Panc1 (cell line): ENCODE measurements around the gene CNTNAP1. TPM values are rescaled to one million over a fixed set of nuclear protein-coding genes. Genes with fewer than 3 reads are reported as not detected.

ENCODE experiments used
- ATAC-seq: fragments of 200-7000 bp; cut with Tn5 transposase; 2 replicates; pipeline ENCODE4 v1.9.1; 2020; ENCODE audit warnings: mild to moderate bottlenecking, moderate library complexity
- BruUV-seq: library from RNA; stranded (reverse); fragments of 400-500 nt; replicated peaks from 2 replicates; lab custom pipeline; 2021; lab: Mats Ljungman, UMichigan
- CTCF ChIA-PET: fragments of 300-600 bp; sonication (Branson Sonifier 250); formaldehyde crosslinking; loops from one replicate; lab custom pipeline; 2022; ENCODE audit warnings: antibody characterized with exemption; lab: Charles Lee
- POLR2A ChIA-PET: fragments of 300-600 bp; sonication (Branson Sonifier 250); formaldehyde crosslinking; loops from one replicate; lab custom pipeline; 2022; ENCODE audit warnings: antibody characterized with exemption; lab: Charles Lee
- DNase-seq: peaks from one replicate; pipeline ENCODE4 v3.0.0-alpha.2; 2010; ENCODE audit warnings: low read depth, low spot score
- H3K27ac ChIP-seq: 2 replicates; pipeline ENCODE4 v1.5.1; 2011; ENCODE audit warnings: mild to moderate bottlenecking, low read length, inconsistent platforms
- H3K27me3 ChIP-seq: fragments of 200-500 bp; sonication (Bioruptor generic); 2 replicates; pipeline ENCODE4 v1.6.0; 2014; ENCODE audit warnings: low read length, inconsistent platforms; ENCODE audit not compliant: control insufficient read depth, insufficient read depth
- H3K36me3 ChIP-seq: fragments of 200-500 bp; sonication (Bioruptor generic); 2 replicates; pipeline ENCODE4 v1.5.1; 2014; ENCODE audit warnings: inconsistent platforms, mild to moderate bottlenecking, low read length, moderate library complexity; ENCODE audit not compliant: control insufficient read depth, insufficient read depth
- H3K4me1 ChIP-seq: 2 replicates; pipeline ENCODE4 v1.5.1; 2011; ENCODE audit warnings: inconsistent platforms, mild to moderate bottlenecking, low read length, moderate library complexity; ENCODE audit not compliant: control insufficient read depth, insufficient read depth
- H3K4me3 ChIP-seq, 2 experiments: 2 replicates each; pipeline ENCODE4 v1.5.1; 2011 to 2012; ENCODE audit warnings: low read depth in 2 of 2, low read length in 2 of 2, mild to moderate bottlenecking in 2 of 2, inconsistent platforms in 1 of 2, moderate library complexity in 1 of 2
- H3K9me3 ChIP-seq: fragments of 200-500 bp; sonication (Bioruptor generic); 2 replicates; pipeline ENCODE4 v1.5.1; 2014; ENCODE audit warnings: low read depth, mild to moderate bottlenecking, inconsistent platforms, low read length, moderate library complexity; ENCODE audit not compliant: control insufficient read depth, insufficient read depth
- CTCF ChIP-seq: fragments of 450-650 bp; IDR thresholded peaks from 2 replicates; pipeline ENCODE4 v1.5.1; 2017; ENCODE audit warnings: mild to moderate bottlenecking
- POLR2AphosphoS5 ChIP-seq: IDR thresholded peaks from 2 replicates; pipeline ENCODE4 v1.6.1; 2012; ENCODE audit warnings: mild to moderate bottlenecking, low read depth, low read length, moderate library complexity
- SIN3A ChIP-seq: IDR thresholded peaks from 2 replicates; pipeline ENCODE4 v1.6.1; 2012; ENCODE audit warnings: low read depth, mild to moderate bottlenecking, low read length, moderate library complexity, borderline replicate concordance; ENCODE audit not compliant: insufficient read depth
- TCF7L2 ChIP-seq: IDR thresholded peaks from 2 replicates; pipeline ENCODE4 v1.6.1; 2011; ENCODE audit warnings: mild to moderate bottlenecking, low read depth, low read length, inconsistent platforms
- in situ Hi-C: cut with HindIII; loops from 2 replicates; pipeline ENCODE4 v1.10.0; 2016; ENCODE audit warnings: low sequenced_read_pairs, low pct_unique_long_range_greater_than_20kb
- intact Hi-C: fragments of 100-400 bp; cut with micrococcal nuclease; formaldehyde crosslinking; loops from one replicate; pipeline ENCODE4 v1.10.0; 2022; ENCODE audit not compliant: unreplicated experiment
- total RNA-seq: library from RNA; stranded (reverse); gene quantifications from one replicate; pipeline ENCODE4 v1.2.1, GENCODE V29; 2021; ENCODE audit not compliant: unreplicated experiment
- TF ChIP-seq, protein P1 (sequence below), 2 experiments: IDR thresholded peaks; 2 replicates each; pipeline ENCODE4 v1.6.1; 2011 to 2012; ENCODE audit warnings: low read depth in 2 of 2, control low read depth in 1 of 2, low read length in 1 of 2, mild to moderate bottlenecking in 1 of 2, moderate library complexity in 1 of 2; ENCODE audit not compliant: insufficient read depth in 1 of 2

The CNTNAP1 gene
- total RNA-seq, 1 experiment from 2014 or later, result 20.4 TPM

- BruUV-seq, result no TSS peak
- intact Hi-C loops, result no loop called here
- no peak overlapping the region for H3K27ac ChIP-seq
- no peaks in the 10 kb centered on the region for H3K27me3 ChIP-seq
- no peaks in the 10 kb centered on the region for H3K9me3 ChIP-seq
- ATAC-seq (no peak), DNase-seq (no peak)
- 0 out of 2 replicates have a peak, but pooled peaks cover 2% of the 10 kb centered on the region for H3K36me3 ChIP-seq
- no peaks in the 10 kb centered on the region for H3K4me1 ChIP-seq
- no peak overlapping the region for H3K4me3 ChIP-seq
- TF ChIP-seq TCF7L2 (no peak), SIN3A (no peak), CTCF (no peak), POLR2AphosphoS5 (no peak)
- TF ChIP-seq, protein P1, sequence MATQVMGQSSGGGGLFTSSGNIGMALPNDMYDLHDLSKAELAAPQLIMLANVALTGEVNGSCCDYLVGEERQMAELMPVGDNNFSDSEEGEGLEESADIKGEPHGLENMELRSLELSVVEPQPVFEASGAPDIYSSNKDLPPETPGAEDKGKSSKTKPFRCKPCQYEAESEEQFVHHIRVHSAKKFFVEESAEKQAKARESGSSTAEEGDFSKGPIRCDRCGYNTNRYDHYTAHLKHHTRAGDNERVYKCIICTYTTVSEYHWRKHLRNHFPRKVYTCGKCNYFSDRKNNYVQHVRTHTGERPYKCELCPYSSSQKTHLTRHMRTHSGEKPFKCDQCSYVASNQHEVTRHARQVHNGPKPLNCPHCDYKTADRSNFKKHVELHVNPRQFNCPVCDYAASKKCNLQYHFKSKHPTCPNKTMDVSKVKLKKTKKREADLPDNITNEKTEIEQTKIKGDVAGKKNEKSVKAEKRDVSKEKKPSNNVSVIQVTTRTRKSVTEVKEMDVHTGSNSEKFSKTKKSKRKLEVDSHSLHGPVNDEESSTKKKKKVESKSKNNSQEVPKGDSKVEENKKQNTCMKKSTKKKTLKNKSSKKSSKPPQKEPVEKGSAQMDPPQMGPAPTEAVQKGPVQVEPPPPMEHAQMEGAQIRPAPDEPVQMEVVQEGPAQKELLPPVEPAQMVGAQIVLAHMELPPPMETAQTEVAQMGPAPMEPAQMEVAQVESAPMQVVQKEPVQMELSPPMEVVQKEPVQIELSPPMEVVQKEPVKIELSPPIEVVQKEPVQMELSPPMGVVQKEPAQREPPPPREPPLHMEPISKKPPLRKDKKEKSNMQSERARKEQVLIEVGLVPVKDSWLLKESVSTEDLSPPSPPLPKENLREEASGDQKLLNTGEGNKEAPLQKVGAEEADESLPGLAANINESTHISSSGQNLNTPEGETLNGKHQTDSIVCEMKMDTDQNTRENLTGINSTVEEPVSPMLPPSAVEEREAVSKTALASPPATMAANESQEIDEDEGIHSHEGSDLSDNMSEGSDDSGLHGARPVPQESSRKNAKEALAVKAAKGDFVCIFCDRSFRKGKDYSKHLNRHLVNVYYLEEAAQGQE (IDR thresholded peaks at IDR 0.05; ENCODE audit: insufficient read depth in 1 of 2, low read depth in 2 of 2, low read length in 1 of 2), result no peak
- POLR2A ChIA-PET, result no interaction called here
- CTCF ChIA-PET, result no interaction called here
- in situ Hi-C loops, result no loop called here
These were observed 22.1 kb downstream of the CNTNAP1 start for GRCh38 chr17:42704490-42704836.

DNA sequence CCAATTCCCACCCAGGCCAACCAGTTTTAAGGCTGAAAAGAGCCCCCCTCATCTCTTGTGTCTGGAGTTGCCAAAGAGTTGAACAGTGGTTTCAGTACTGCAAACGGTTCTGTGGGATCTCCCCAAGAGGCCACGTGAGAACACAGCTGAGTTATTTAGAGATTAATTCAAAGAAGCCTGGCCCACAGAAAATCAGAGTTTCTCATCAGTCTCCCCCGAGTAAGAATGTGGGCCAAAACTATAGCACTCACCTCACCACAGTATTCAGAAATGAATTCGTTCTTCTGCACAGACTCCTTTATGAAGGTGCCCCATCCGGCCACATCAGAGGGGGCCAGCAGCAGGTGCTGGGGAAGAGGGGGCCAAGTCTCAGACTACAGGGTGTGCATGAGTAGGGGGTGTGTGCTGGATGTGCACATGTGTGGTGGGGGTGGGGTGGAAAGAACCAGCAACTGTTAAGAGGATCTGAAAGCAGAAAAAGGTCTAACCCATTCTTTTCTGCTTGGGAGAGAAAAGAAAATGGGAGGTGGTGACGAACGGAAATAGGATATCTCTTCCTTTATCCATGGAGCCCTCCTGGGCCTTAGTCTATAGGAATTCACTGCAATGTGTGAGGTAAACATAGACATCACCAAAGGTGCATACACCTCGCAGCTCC is 22.6 kb downstream of the CNTNAP1 start:
- Histone ChIP-seq H3K27me3 (no peaks in the 10 kb centered on the region), H3K36me3 (0 out of 2 replicates have a peak, but pooled peaks cover 2% of the 10 kb centered on the region), H3K4me1 (no peaks in the 10 kb centered on the region), H3K4me3 (no peak overlapping the region), H3K9me3 (no peaks in the 10 kb centered on the region), H3K27ac (no peak overlapping the region)
- BruUV-seq, result no TSS peak
- no peak for ATAC-seq
- ChIA-PET POLR2A (no interaction called here), CTCF (no interaction called here)
- DNase-seq, result no peak
- no peak for TF ChIP-seq SIN3A
- no peak for TF ChIP-seq CTCF
- no peak for TF ChIP-seq TCF7L2
- TF ChIP-seq POLR2AphosphoS5, result no peak
- TF ChIP-seq, protein P1 (IDR thresholded peaks at IDR 0.05; ENCODE audit: insufficient read depth in 1 of 2, low read depth in 2 of 2, low read length in 1 of 2), result no peak
- intact Hi-C loops, result no loop called here
- in situ Hi-C loops, result no loop called here
